Liver (tissue), 9 donors: ENCODE data around the gene KCNA10. TPM values are rescaled to one million over a fixed set of nuclear protein-coding genes. Genes with fewer than 3 reads are reported as not detected.

ENCODE experiments used
- DNase-seq: peaks from one replicate; pipeline ENCODE4 v3.0.0-alpha.2; 2017; ENCODE audit warnings: low spot score
- H3K27ac ChIP-seq, 2 donors: one replicate each; pipeline ENCODE4 v1.7.0; 2013; ENCODE audit warnings: inconsistent platforms in 2 of 2, low read length in 2 of 2, control low read depth in 1 of 2, low read depth in 1 of 2, mild to moderate bottlenecking in 1 of 2
- H3K27me3 ChIP-seq, 4 donors: one replicate each; pipeline versions ENCODE4 v1.6.1 to v1.7.0; 2013; ENCODE audit warnings: low read length in 3 of 4, inconsistent platforms in 1 of 4, mild to moderate bottlenecking in 1 of 4, moderate library complexity in 1 of 4; ENCODE audit not compliant: control insufficient read depth in 4 of 4, insufficient read depth in 4 of 4
- H3K36me3 ChIP-seq, 4 donors: one replicate each; pipeline versions ENCODE4 v1.6.1 to v1.7.0; 2013; ENCODE audit warnings: low read length in 3 of 4, mild to moderate bottlenecking in 3 of 4, low read depth in 1 of 4, moderate library complexity in 1 of 4; ENCODE audit not compliant: control insufficient read depth in 4 of 4, insufficient read depth in 3 of 4
- H3K4me1 ChIP-seq, 4 donors: one replicate each; pipeline versions ENCODE4 v1.6.1 to v1.7.0; 2013; ENCODE audit warnings: low read length in 3 of 4, mild to moderate bottlenecking in 3 of 4, moderate library complexity in 1 of 4; ENCODE audit not compliant: control insufficient read depth in 4 of 4, insufficient read depth in 4 of 4
- H3K4me3 ChIP-seq, 3 donors: one replicate each; pipeline versions ENCODE4 v1.6.1 to v1.7.0; 2013; ENCODE audit warnings: low read length in 3 of 3, control low read depth in 1 of 3, low read depth in 1 of 3, mild to moderate bottlenecking in 1 of 3
- H3K9ac ChIP-seq, 2 donors: one replicate each; pipeline ENCODE4 v1.7.0; 2013; ENCODE audit warnings: low read length in 2 of 2, mild to moderate bottlenecking in 2 of 2, moderate library complexity in 2 of 2, control low read depth in 1 of 2, low read depth in 1 of 2
- H3K9me3 ChIP-seq, 4 donors: one replicate each; pipeline versions ENCODE4 v1.6.1 to v1.7.0; 2013; ENCODE audit warnings: low read length in 3 of 4; ENCODE audit not compliant: control insufficient read depth in 4 of 4
- ATF3 ChIP-seq: IDR thresholded peaks from 2 replicates; pipeline ENCODE4 v1.6.1; 2016; ENCODE audit warnings: antibody characterized with exemption
- EGR1 ChIP-seq, 2 donors: IDR thresholded peaks; 2 replicates each; pipeline ENCODE4 v1.6.1; 2016 to 2018; ENCODE audit warnings: antibody characterized with exemption in 2 of 2, low read depth in 2 of 2
- FOXA1 ChIP-seq: IDR thresholded peaks from 2 replicates; pipeline ENCODE4 v1.6.1; 2016; ENCODE audit warnings: antibody characterized with exemption
- FOXA2 ChIP-seq: IDR thresholded peaks from 2 replicates; pipeline ENCODE4 v1.6.1; 2016; ENCODE audit warnings: antibody characterized with exemption
- GABPA ChIP-seq, 2 donors: IDR thresholded peaks in 1 of 2; conservative IDR thresholded peaks in 1 of 2; 2 replicates each; pipeline ENCODE4 v1.6.1; 2016; ENCODE audit warnings: antibody characterized with exemption in 2 of 2, mild to moderate bottlenecking in 1 of 2, moderate library complexity in 1 of 2
- HNF4A ChIP-seq, 2 donors: conservative IDR thresholded peaks; 2 replicates each; pipeline ENCODE4 v1.6.1; 2016; ENCODE audit warnings: antibody characterized with exemption in 2 of 2, mild to moderate bottlenecking in 2 of 2
- HNF4G ChIP-seq: IDR thresholded peaks from 2 replicates; pipeline ENCODE4 v1.6.1; 2016; ENCODE audit warnings: antibody characterized with exemption
- JUND ChIP-seq, 2 donors: IDR thresholded peaks; 2 replicates each; pipeline ENCODE4 v1.6.1; 2016; ENCODE audit warnings: antibody characterized with exemption in 2 of 2
- NR2F2 ChIP-seq: IDR thresholded peaks from 2 replicates; pipeline ENCODE4 v1.6.1; 2016; ENCODE audit warnings: antibody characterized with exemption
- RAD21 ChIP-seq, 2 donors: IDR thresholded peaks; 2 replicates each; pipeline ENCODE4 v1.6.1; 2016; ENCODE audit warnings: antibody characterized with exemption in 2 of 2, mild to moderate bottlenecking in 2 of 2
- REST ChIP-seq: IDR thresholded peaks from 2 replicates; pipeline ENCODE4 v1.6.1; 2016; ENCODE audit warnings: antibody characterized with exemption, mild to moderate bottlenecking
- RXRA ChIP-seq, 2 donors: IDR thresholded peaks; 2 replicates each; pipeline ENCODE4 v1.6.1; 2017 to 2018; ENCODE audit warnings: antibody characterized with exemption in 2 of 2, mild to moderate bottlenecking in 1 of 2
- SP1 ChIP-seq: IDR thresholded peaks from 2 replicates; pipeline ENCODE4 v1.6.1; 2018; ENCODE audit warnings: antibody characterized with exemption, mild to moderate bottlenecking
- TAF1 ChIP-seq: conservative IDR thresholded peaks from 2 replicates; pipeline ENCODE4 v1.6.1; 2016; ENCODE audit warnings: antibody characterized with exemption, mild to moderate bottlenecking
- YY1 ChIP-seq: IDR thresholded peaks from 2 replicates; pipeline ENCODE4 v1.6.1; 2016; ENCODE audit warnings: antibody characterized with exemption, mild to moderate bottlenecking
- WGBS: extraction: QIAGEN DNeasy Blood & Tissue Kit; methylation state at CpG from one replicate; pipeline ENCODE4 v1.1.7; 2013; 5-methylcytosine and 5-hydroxymethylcytosine counted together
- polyA plus RNA-seq, 2 donors: library from polyadenylated mRNA; stranded (reverse) in 1 of 2; unstranded in 1 of 2; fragments of 200-250 nt in 1 of 2; fragments of >200 nt in 1 of 2; fragmentation: Nextera tagmentation in 1 of 2; extraction: Ambion mirVana in 1 of 2; gene quantifications; one replicate each; pipeline versions ENCODE4 v1.2.1 to v1.2.3, GENCODE V29; 2013 to 2015
- total RNA-seq, 2 donors: library from RNA; depleted of rRNA; stranded (reverse); fragments of >200 nt; gene quantifications; one replicate each; pipeline ENCODE4 v1.2.3, GENCODE V29; 2014
- TF ChIP-seq, protein P1 (sequence below): IDR thresholded peaks from 2 replicates; pipeline ENCODE4 v1.6.1; 2016; ENCODE audit warnings: antibody characterized with exemption
- TF ChIP-seq, protein P2 (sequence below): IDR thresholded peaks from 2 replicates; pipeline ENCODE4 v1.6.1; 2016; ENCODE audit warnings: antibody characterized with exemption
- TF ChIP-seq, protein P3 (sequence below): fragments of 150-350 bp; IDR thresholded peaks from 2 replicates; pipeline ENCODE4 v1.5.1; 2017; ENCODE audit warnings: improper control_type of control experiment, low read depth, low read length; ENCODE audit not compliant: missing input control
- donor health status: healthy.
- donor health status: healthy.
- donor health status: healthy.
- donor health status: healthy.
- donor health status: healthy.

KCNA10 gene
- total and polyA plus RNA-seq, 4 donors: not detected

DNA sequence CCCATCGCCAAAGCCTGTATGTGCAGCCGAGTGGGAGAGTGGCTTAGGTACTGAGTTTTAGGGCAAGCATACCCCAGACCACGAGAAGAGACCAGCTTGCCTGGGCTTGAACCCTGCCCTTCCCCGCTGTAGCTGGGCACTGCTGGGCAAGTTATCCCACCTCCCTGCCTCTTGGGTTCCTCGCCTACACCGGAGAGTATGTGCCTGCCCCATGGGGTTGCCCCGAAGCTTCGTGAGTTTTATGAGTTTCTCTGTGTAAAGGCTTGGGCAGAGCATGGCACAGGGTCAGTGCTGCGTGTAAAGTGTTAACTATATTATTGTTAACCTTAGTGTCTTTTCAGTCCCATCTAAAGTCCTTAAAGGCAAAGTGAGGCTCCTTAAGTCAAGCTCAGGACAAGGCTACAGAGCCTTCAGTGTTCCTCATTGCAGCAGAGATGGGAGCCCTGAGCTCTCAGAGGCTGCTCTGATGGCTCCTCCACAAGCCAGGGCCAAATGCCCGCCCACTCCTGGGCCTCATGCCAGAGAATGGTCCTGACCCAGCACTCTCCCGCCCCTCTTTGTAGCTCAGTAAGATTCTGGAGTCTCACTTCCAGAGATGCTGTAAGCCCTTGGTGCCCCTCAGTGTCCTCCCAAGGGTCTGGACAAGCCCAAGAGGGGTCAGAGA lies 37.0 kb upstream of the KCNA10 start:
- DNase-seq: no peak
- peaks cover 4 to 6% (median 5%) of the 10 kb centered on the region in 4 donors for H3K27me3 ChIP-seq

More for the DNA sequence above, 37.0 kb upstream of the KCNA10 start:
- WGBS: 55% methylated on average over 11 of the region's 11 CpGs
- Histone ChIP-seq H3K9me3 (no peaks in the 10 kb centered on the region), H3K27ac (no peak overlapping the region), H3K9ac (no peak overlapping the region), H3K4me3 (no peak overlapping the region), H3K36me3 (no peaks in the 10 kb centered on the region), H3K4me1 (peaks cover 0 to 5% (median under 1%) of the 10 kb centered on the region in 4 donors)
- TF ChIP-seq FOXA1: no peak
- TF ChIP-seq FOXA2: no peak
- no peak for TF ChIP-seq NR2F2
- no peak for TF ChIP-seq HNF4A (conservative IDR thresholded peaks at IDR 0.05)
- TF ChIP-seq, protein P1, sequence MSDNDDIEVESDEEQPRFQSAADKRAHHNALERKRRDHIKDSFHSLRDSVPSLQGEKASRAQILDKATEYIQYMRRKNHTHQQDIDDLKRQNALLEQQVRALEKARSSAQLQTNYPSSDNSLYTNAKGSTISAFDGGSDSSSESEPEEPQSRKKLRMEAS: no peak
- TF ChIP-seq SP1: no peak
- no peak for TF ChIP-seq ATF3
- no peak for TF ChIP-seq EGR1 (IDR thresholded peaks at IDR 0.05; ENCODE audit: low read depth in 2 of 2)
- TF ChIP-seq REST: no peak
- TF ChIP-seq YY1: no peak
- no peak for TF ChIP-seq JUND (IDR thresholded peaks at IDR 0.05)
- TF ChIP-seq, protein P2, sequence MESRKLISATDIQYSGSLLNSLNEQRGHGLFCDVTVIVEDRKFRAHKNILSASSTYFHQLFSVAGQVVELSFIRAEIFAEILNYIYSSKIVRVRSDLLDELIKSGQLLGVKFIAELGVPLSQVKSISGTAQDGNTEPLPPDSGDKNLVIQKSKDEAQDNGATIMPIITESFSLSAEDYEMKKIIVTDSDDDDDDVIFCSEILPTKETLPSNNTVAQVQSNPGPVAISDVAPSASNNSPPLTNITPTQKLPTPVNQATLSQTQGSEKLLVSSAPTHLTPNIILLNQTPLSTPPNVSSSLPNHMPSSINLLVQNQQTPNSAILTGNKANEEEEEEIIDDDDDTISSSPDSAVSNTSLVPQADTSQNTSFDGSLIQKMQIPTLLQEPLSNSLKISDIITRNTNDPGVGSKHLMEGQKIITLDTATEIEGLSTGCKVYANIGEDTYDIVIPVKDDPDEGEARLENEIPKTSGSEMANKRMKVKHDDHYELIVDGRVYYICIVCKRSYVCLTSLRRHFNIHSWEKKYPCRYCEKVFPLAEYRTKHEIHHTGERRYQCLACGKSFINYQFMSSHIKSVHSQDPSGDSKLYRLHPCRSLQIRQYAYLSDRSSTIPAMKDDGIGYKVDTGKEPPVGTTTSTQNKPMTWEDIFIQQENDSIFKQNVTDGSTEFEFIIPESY: no peak
- TF ChIP-seq TAF1: no peak
- no peak for TF ChIP-seq RXRA (IDR thresholded peaks at IDR 0.05)
- TF ChIP-seq HNF4G: no peak
- no peak for TF ChIP-seq GABPA (IDR thresholded peaks at IDR 0.05 in 1 of 2, conservative IDR thresholded peaks at IDR 0.05 in 1 of 2)
- TF ChIP-seq, protein P3, sequence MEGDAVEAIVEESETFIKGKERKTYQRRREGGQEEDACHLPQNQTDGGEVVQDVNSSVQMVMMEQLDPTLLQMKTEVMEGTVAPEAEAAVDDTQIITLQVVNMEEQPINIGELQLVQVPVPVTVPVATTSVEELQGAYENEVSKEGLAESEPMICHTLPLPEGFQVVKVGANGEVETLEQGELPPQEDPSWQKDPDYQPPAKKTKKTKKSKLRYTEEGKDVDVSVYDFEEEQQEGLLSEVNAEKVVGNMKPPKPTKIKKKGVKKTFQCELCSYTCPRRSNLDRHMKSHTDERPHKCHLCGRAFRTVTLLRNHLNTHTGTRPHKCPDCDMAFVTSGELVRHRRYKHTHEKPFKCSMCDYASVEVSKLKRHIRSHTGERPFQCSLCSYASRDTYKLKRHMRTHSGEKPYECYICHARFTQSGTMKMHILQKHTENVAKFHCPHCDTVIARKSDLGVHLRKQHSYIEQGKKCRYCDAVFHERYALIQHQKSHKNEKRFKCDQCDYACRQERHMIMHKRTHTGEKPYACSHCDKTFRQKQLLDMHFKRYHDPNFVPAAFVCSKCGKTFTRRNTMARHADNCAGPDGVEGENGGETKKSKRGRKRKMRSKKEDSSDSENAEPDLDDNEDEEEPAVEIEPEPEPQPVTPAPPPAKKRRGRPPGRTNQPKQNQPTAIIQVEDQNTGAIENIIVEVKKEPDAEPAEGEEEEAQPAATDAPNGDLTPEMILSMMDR: no peak
- no peak for TF ChIP-seq RAD21 (IDR thresholded peaks at IDR 0.05)
